Suprapubic skin (tissue), 4 donors: ENCODE results near the gene RIPOR3. TPM values are rescaled to one million over a fixed set of nuclear protein-coding genes. Genes with fewer than 3 reads are reported as not detected.
"Not testable (repeated sequence)": the region's sequence is repeated elsewhere in the genome, so short reads cannot be mapped to it uniquely, and the experiment has no call there.

ENCODE experiments used
- DNase-seq, 2 donors: peaks; one replicate each; pipeline ENCODE4 v3.0.0-alpha.2; 2019; ENCODE audit warnings: low spot score in 2 of 2
- H3K27ac ChIP-seq: fragments of 200-600 bp; sonication (generic); one replicate; pipeline ENCODE4 v1.5.1; 2019
- H3K27me3 ChIP-seq: fragments of 200-600 bp; sonication (generic); one replicate; pipeline ENCODE4 v1.5.1; 2019
- H3K36me3 ChIP-seq: fragments of 200-600 bp; sonication (generic); one replicate; pipeline ENCODE4 v1.5.1; 2019
- H3K4me1 ChIP-seq: fragments of 200-600 bp; sonication (generic); one replicate; pipeline ENCODE4 v1.5.1; 2019
- H3K4me3 ChIP-seq: fragments of 200-600 bp; sonication (generic); one replicate; pipeline ENCODE4 v1.5.1; 2019; ENCODE audit warnings: mild to moderate bottlenecking
- H3K9me3 ChIP-seq: fragments of 200-600 bp; sonication (generic); one replicate; pipeline ENCODE4 v1.5.1; 2019
- CTCF ChIP-seq, 2 donors: fragments of 200-600 bp in 1 of 2; fragments of 450-650 bp in 1 of 2; sonication (generic) in 1 of 2; IDR thresholded peaks; one replicate each; pipeline ENCODE4 v1.5.1; 2016 to 2019; ENCODE audit warnings: antibody characterized with exemption in 2 of 2, mild to moderate bottlenecking in 1 of 2, moderate library complexity in 1 of 2
- EP300 ChIP-seq: sonication (generic); formaldehyde crosslinking; IDR thresholded peaks from one replicate; pipeline ENCODE4 v1.6.1; 2017; ENCODE audit warnings: antibody characterized with exemption
- POLR2A ChIP-seq, 2 donors: fragments of 450-650 bp; IDR thresholded peaks; one replicate each; pipeline ENCODE4 v1.6.1; 2017; ENCODE audit warnings: antibody characterized with exemption in 2 of 2, mild to moderate bottlenecking in 2 of 2, moderate library complexity in 2 of 2
- POLR2AphosphoS5 ChIP-seq, 3 donors: sonication (generic); formaldehyde crosslinking; IDR thresholded peaks; one replicate each; pipeline ENCODE4 v1.6.1; 2017; ENCODE audit warnings: antibody characterized with exemption in 3 of 3
- WGBS: methylation state at CpG from one replicate; pipeline ENCODE4 v1.1.5; 2018; 5-methylcytosine and 5-hydroxymethylcytosine counted together
- total RNA-seq, 4 donors: library from RNA; depleted of rRNA; stranded (reverse); fragments of >200 nt; gene quantifications; one replicate each; pipeline ENCODE4 v1.1.0, GENCODE V29; 2016

RIPOR3 gene
- total RNA-seq, 4 donors from 2014 or later: 3.3 to 10.1 (median 5.3) TPM

GRCh38 chr20:50672400-50673145 is 18.8 kb downstream of the RIPOR3 start:
- Histone ChIP-seq H3K36me3 (no peaks in the 10 kb centered on the region), H3K27me3 (no peaks in the 10 kb centered on the region), H3K4me3 (no peak overlapping the region), H3K4me1 (no peaks in the 10 kb centered on the region), H3K9me3 (no peaks in the 10 kb centered on the region), H3K27ac (no peak overlapping the region)
- 97% methylated on average over 6 of the region's 8 CpGs for WGBS
- TF ChIP-seq EP300 (no peak), POLR2A (IDR thresholded peaks at IDR 0.05) (no peak), CTCF (IDR thresholded peaks at IDR 0.05) (no peak), POLR2AphosphoS5 (IDR thresholded peaks at IDR 0.05) (no peak)
- DNase-seq: no peak

DNA sequence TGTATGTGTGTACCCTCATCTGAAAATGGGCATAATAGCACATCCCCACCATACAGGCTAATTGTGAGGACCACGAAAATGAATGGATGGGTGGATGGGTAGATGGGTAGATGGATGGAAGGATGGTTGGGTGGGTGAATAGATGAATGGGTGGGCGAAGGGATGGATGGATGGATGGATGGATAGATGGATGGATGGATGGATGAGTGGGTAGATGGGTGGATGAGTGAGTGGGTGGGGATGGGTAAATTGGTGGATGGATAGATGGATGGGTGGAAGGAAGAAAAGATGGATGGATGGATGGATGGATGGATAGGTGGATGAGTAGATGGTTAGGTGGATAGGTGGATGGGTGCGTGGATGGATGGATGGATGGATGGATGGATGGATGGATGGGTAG is 19.7 kb downstream of the RIPOR3 start:
- TF ChIP-seq POLR2A (IDR thresholded peaks at IDR 0.05): no peak
- TF ChIP-seq CTCF (IDR thresholded peaks at IDR 0.05): no peak
- no peak for TF ChIP-seq POLR2AphosphoS5 (IDR thresholded peaks at IDR 0.05)
- no peak for TF ChIP-seq EP300
- H3K36me3 ChIP-seq: no peaks in the 10 kb centered on the region
- no peaks in the 10 kb centered on the region for H3K27me3 ChIP-seq
- H3K27ac ChIP-seq: no peak overlapping the region
- no peaks in the 10 kb centered on the region for H3K9me3 ChIP-seq
- DNase-seq: no peak
- H3K4me1 ChIP-seq: no peaks in the 10 kb centered on the region
- no peak overlapping the region for H3K4me3 ChIP-seq
- WGBS: 96% methylated on average over 3 of the region's 3 CpGs

DNA sequence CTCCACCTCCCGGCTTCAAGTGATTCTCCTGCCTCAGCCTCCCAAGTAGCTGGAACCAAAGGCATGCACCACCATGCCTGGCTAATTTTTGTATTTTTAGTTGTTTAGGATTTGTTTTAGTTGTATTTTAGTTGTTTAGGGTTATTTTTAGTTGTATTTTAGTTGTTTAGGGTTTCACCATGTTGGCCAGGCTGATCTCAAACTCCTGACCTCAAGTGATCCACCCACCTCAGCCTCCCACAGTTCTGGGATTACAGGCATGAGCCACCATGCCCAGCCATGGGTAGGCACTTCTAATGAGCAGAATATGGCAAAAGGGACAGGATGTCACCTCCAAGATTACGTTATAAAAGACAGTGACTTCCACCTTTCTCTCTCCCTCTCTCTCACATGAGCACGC is 20.3 kb downstream of the RIPOR3 start:
- H3K4me3 ChIP-seq, H3K27me3 ChIP-seq, H3K9me3 ChIP-seq, H3K27ac ChIP-seq, H3K4me1 ChIP-seq, H3K36me3 ChIP-seq, DNase-seq: not testable (repeated sequence)
- 65% methylated on average over 3 of the region's 3 CpGs for WGBS

DNA sequence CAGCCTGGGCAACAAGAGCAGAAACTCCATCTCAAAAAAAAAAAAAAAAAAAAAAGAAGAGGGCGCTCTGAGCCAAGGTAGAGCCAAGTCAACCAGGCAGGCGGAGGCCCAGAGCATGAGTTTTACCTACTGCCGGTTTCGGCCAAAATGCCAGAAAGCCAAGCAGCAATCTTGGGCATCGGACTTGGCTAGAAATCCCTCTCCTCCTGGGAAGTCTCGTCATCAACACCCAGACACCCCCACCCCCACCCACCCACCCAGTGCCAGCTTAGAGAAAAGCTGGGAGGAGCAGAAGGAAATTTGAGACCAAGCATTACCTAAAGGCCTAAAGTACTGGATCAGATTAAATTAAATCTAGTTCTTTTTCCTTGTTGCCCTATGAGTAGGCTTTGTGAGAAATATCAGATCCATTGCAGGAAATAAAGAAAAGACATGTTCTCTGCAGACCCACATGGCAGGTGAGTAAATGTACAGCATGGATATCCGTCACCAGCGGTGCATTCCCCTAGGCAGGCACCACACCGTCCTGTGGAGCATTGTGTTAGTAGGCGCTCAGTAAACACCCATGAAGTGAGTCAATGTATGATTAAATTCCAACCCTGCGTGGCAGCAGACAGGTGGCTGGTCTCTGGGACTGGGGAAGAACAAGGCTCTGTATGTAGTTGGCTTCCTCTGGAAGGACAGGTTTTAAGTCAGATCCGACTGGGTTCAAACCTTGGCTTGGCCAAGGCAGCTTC is 21.0 kb downstream of the RIPOR3 start:
- DNase-seq: no peak
- Histone ChIP-seq H3K4me1 (no peaks in the 10 kb centered on the region), H3K27me3 (no peaks in the 10 kb centered on the region), H3K36me3 (no peaks in the 10 kb centered on the region), H3K27ac (no peak overlapping the region), H3K9me3 (no peaks in the 10 kb centered on the region), H3K4me3 (no peak overlapping the region)
- WGBS: 83% methylated on average over 12 of the region's 12 CpGs
- TF ChIP-seq POLR2A (IDR thresholded peaks at IDR 0.05) (no peak), CTCF (IDR thresholded peaks at IDR 0.05) (no peak), EP300 (no peak), POLR2AphosphoS5 (IDR thresholded peaks at IDR 0.05) (no peak)

DNA sequence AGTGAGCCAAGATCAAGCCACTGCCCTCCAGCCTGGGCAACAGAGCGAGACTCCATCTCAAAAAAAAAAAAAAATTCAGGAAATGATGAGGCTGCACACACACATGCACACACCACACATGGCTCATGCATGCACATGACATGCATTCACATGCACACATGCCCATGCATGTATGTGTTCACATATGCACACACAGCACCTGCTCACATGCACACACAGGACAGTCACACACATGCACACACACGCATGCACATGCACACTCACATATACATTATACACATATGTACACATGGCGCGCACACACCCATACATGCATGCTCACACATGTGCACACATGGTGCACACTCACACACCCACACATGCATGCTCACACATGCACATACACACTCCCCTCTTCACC is 22.5 kb downstream of the RIPOR3 start:
- no peak for DNase-seq
- TF ChIP-seq EP300 (no peak), CTCF (IDR thresholded peaks at IDR 0.05) (no peak), POLR2AphosphoS5 (IDR thresholded peaks at IDR 0.05) (no peak), POLR2A (IDR thresholded peaks at IDR 0.05) (no peak)
- no peak overlapping the region for H3K27ac ChIP-seq
- no peaks in the 10 kb centered on the region for H3K36me3 ChIP-seq
- 98% methylated on average over 4 of the region's 4 CpGs for WGBS
- no peaks in the 10 kb centered on the region for H3K9me3 ChIP-seq
- no peak overlapping the region for H3K4me3 ChIP-seq
- H3K27me3 ChIP-seq: no peaks in the 10 kb centered on the region
- H3K4me1 ChIP-seq: no peaks in the 10 kb centered on the region
